GM12872 (cell line): ENCODE measurements around the gene MYEOV.

Source experiments
- CTCF ChIP-seq: IDR thresholded peaks from 3 replicates; pipeline ENCODE4 v1.5.1; 2011; ENCODE audit warnings: low read depth, mild to moderate bottlenecking, low read length, moderate library complexity; ENCODE audit not compliant: insufficient read depth

Gene MYEOV

GRCh38 chr11:69280994-69281393 lies 13.0 kb upstream of the MYEOV start:
- no peak for TF ChIP-seq CTCF

- TF ChIP-seq CTCF: no peak
Observed at GRCh38 chr11:69283446-69283845, 10.5 kb upstream of the MYEOV start.

- no peak for TF ChIP-seq CTCF
Observed at GRCh38 chr11:69284081-69284511, 9.9 kb upstream of the MYEOV start.

GRCh38 chr11:69285091-69285490 lies 8.9 kb upstream of the MYEOV start:
- TF ChIP-seq CTCF: no peak

- no peak for TF ChIP-seq CTCF
Observed at GRCh38 chr11:69285766-69286165, 8.2 kb upstream of the MYEOV start.

GRCh38 chr11:69286374-69287371 lies 7.3 kb upstream of the MYEOV start:
- TF ChIP-seq CTCF: no peak

- TF ChIP-seq CTCF: no peak
Observed at GRCh38 chr11:69287968-69288882, 5.7 kb upstream of the MYEOV start.
